Esophagus muscularis mucosa (tissue), 3 donors: Measurements from ENCODE around the gene TMEM170B.

Source experiments
- CTCF ChIP-seq, 3 experiments: fragments of 200-600 bp in 2 of 3; fragments of 450-650 bp in 1 of 3; sonication (generic) in 2 of 3; IDR thresholded peaks; one replicate each; pipeline ENCODE4 v1.5.1; 2017 to 2019; ENCODE audit warnings: antibody characterized with exemption in 3 of 3, mild to moderate bottlenecking in 2 of 3, moderate library complexity in 1 of 3
- POLR2A ChIP-seq: fragments of 450-650 bp; IDR thresholded peaks from one replicate; pipeline ENCODE4 v1.6.1; 2017; ENCODE audit warnings: antibody characterized with exemption, moderate library complexity, mild to moderate bottlenecking, low read depth
- POLR2AphosphoS5 ChIP-seq, 2 donors: sonication (generic); formaldehyde crosslinking; IDR thresholded peaks; one replicate each; pipeline ENCODE4 v1.6.1; 2017; ENCODE audit warnings: antibody characterized with exemption in 2 of 2

DNA sequence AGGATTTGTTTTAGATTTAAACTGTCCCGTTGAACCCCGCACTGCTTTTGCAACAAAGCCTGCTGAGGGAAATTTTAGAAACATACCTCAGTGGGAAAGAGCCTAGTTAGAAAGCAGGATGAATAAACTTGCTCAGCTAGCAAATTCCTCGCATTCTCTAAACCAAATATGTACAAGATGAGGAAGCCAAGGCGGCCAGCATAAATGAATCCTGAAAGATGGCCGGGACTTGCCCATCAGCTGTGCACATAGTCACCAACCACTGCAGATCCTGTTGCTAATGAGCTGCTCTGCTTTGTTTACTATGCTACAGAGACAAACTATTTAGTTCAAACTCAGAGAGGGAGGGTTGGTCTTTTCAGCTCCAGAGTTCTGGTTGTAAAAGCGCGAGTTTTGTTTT lies 49.0 kb downstream of the TMEM170B start:
- no peak for TF ChIP-seq POLR2AphosphoS5 (IDR thresholded peaks at IDR 0.05)
- TF ChIP-seq POLR2A, result no peak
- TF ChIP-seq CTCF (IDR thresholded peaks at IDR 0.05), result no peak
